Activated gamma-delta T cell (primary cell): Measurements from ENCODE around the gene ACIN1.

Experiments
- DNase-seq: peaks from one replicate; lab custom pipeline; 2025; lab: John Stamatoyannopoulos, UW

Gene ACIN1

GRCh38 chr14:23079716-23080115, 15.2 kb downstream of the ACIN1 start:
- DNase-seq = no peak

GRCh38 chr14:23078692-23079116, 16.2 kb downstream of the ACIN1 start:
- DNase-seq = no peak

GRCh38 chr14:23077962-23078361, 17.0 kb downstream of the ACIN1 start:
- no peak for DNase-seq

GRCh38 chr14:23076785-23077408, 18.0 kb downstream of the ACIN1 start:
- DNase-seq = no peak

GRCh38 chr14:23074906-23075305, 20.0 kb downstream of the ACIN1 start:
- DNase-seq = no peak

- no peak for DNase-seq
Observed at GRCh38 chr14:23071921-23072539, 22.9 kb downstream of the ACIN1 start.

- DNase-seq = no peak
Observed at GRCh38 chr14:23071244-23071920, 23.6 kb downstream of the ACIN1 start.

- no peak for DNase-seq
Observed at GRCh38 chr14:23070262-23071129, 24.4 kb downstream of the ACIN1 start.

- DNase-seq = no peak
Observed at GRCh38 chr14:23069413-23069806, 25.5 kb downstream of the ACIN1 start.

GRCh38 chr14:23068789-23069412, 26.0 kb downstream of the ACIN1 start:
- DNase-seq = no peak

GRCh38 chr14:23067847-23068788, 26.8 kb downstream of the ACIN1 start:
- DNase-seq = no peak

- DNase-seq = no peak
Observed at GRCh38 chr14:23066855-23067744, 27.8 kb downstream of the ACIN1 start.

GRCh38 chr14:23066368-23066767, 28.6 kb downstream of the ACIN1 start:
- DNase-seq = no peak

GRCh38 chr14:23063601-23064000, 31.3 kb downstream of the ACIN1 start:
- no peak for DNase-seq

GRCh38 chr14:23062002-23062401, 32.9 kb downstream of the ACIN1 start:
- no peak for DNase-seq

GRCh38 chr14:23060536-23061260, 34.2 kb downstream of the ACIN1 start:
- DNase-seq = no peak

- DNase-seq = no peak
Observed at GRCh38 chr14:23058654-23059504, 36.1 kb downstream of the ACIN1 start.
